ENCODE data around the gene ACSL3.

GRCh38 chr2:222963641-222964040 is 102.8 kb downstream of the ACSL3 start:
- no peak for TF ChIP-seq CTCF (IDR thresholded peaks at IDR 0.05)
- TF ChIP-seq POLR2AphosphoS5 (IDR thresholded peaks at IDR 0.05): no peak
- TF ChIP-seq POLR2A (IDR thresholded peaks at IDR 0.05): no peak
- no peak for TF ChIP-seq EP300 (IDR thresholded peaks at IDR 0.05)
